CD4-positive, alpha-beta T cell treated with Interleukin-17A for 1 hour (primary cell): ENCODE results near the gene GJC1.
"Not testable (repeated sequence)": the region's sequence is repeated elsewhere in the genome, so short reads cannot be mapped to it uniquely, and the experiment has no call there.

ENCODE experiments used
- DNase-seq: peaks from one replicate; pipeline ENCODE4 v3.0.0-alpha.2; 2020

The GJC1 gene

DNA sequence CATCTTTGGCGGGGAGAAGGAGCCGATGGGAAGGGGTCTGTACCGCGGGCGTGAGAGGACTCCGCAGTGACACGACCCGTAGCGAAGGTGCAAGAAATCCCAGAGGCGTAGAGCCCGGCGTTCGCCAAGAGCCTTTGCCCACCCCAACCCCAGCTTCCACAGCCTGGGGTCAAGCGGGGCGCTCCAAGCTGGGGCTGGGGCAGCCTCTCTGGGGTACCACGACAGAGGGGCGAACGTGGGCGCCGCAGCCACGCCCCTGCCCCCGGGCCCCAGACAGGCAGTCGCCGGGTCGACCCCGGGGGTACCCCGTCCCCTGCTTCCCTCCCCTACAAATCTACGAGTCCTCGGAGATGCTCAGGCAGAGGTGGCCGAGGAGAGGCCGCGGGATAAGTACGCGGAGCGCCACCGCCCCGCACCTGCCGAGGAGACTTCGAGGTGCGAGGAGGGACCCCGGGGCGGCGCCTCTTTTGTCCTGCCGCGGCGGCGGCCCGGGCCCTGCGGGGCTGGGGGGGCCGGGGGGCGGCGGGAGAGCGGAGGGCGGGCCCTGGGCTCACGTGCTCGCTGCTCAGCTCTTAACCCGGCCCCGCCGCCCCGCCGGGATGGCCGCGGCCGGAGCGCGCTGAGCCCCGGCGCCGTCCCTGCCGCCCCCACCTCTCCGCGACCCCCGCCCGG, 71.5 kb downstream of the GJC1 start, which contains the start of gene ADAM11:
Gene ADAM11, plus strand, starts transcription at position 575 of the 672 bp plus-strand sequence. CDS start 212 bp downstream, outside the sequence.
- DNase-seq = no peak

DNA sequence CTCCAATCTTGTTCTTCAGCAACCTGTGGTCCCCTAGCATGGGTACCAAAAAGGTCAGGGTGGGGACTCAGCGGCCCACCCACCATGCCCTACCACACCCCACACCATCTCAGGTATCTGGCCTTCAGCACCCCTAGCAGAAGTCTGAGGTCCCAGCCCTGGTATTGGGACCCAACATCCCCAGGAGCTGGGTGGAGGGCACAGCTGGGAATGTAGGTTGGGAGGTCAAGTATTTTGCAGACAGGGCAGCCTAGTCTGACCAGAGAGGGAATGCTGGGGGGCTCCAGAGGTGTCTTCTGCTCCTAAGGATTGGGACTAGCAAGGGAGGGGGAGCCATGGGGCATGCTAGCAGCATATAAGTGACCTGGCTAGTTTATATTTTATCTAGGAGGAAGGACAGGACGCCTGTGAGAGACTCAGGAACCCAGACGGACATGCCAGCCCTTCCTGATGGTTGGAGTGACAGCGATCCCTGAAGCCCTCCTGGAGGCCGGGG, 72.1 kb downstream of the GJC1 start:
- DNase-seq = no peak

DNA sequence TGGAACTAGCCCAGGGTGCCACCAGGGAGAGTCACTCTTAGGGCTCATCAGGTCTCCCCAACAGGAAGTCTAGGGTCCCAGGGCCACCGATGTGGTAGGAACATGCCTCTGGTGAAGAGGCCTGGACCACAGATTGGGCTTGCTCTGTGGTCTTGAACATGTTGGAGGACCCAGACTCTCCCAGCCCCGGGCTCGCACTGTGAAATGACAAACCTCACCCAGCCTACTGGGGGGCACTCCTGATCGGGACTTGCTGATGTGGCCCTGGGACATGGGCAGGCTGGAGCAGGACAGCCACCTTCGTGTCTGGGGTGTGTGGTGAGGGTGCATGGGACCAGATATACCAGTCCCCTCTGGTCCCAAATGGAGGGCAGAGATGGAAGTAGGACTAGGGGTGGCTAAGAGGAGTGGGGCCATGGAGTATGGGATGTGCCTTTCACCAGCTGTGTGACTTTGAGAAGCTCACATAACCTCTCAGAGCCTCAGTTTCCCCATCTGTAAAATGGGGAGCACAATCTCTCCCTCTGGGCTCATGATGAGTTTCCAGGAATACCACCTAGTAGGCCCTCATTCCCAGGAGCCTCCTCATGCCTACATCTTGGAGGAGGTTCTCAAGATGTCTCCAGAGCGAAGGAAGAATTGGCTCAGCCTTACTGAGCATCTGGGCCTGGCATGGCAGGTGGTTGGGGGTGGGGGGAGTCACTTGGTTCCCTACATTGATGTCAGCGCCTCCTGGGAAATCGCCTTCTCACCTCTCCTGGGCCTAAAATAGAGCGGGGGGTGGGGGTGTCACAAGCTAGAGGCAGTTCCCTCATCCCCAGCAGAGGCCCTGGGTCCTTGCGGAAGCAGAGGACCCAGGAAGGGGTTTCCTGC, 72.8 kb downstream of the GJC1 start:
- no peak for DNase-seq

DNA sequence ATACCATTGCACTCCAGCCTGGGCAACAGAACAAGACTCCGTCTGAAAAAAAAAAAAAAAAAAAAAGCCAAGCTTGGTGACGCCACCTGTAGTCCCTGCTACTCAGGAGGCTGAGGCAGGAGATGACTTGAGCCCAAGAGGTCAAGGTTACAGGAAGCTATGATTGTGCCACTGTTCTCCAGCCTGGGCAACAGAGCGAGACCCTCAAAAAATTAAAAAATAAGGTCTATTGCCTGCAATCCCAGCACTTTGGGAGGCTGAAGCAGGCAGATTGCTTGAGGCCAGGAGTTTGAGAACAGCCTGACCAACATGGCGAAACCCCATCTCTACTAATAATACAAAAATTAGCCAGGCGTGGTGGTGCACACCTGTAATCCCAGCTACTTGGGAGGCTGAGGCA, 74.9 kb downstream of the GJC1 start:
- not testable (repeated sequence) for DNase-seq

DNA sequence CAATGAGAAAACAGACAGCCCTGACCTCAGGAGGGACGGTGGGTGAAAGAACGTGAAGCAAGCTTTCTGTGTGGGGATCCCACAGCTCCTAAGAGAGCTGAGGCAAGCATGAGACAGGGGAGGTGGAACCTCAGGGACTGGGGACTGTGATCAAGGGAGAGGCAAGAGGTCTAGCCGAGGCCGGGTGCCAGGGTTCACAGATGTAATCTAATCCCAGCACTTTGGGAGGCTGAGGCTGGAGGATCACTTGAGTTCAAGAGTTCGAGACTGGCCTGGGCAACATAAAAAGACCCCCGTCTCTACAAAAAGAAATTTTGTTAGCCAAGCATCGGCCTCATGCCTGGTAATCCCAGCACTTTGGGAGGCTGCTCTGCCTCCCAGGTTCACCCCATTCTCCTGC, 75.8 kb downstream of the GJC1 start:
- no peak for DNase-seq

DNA sequence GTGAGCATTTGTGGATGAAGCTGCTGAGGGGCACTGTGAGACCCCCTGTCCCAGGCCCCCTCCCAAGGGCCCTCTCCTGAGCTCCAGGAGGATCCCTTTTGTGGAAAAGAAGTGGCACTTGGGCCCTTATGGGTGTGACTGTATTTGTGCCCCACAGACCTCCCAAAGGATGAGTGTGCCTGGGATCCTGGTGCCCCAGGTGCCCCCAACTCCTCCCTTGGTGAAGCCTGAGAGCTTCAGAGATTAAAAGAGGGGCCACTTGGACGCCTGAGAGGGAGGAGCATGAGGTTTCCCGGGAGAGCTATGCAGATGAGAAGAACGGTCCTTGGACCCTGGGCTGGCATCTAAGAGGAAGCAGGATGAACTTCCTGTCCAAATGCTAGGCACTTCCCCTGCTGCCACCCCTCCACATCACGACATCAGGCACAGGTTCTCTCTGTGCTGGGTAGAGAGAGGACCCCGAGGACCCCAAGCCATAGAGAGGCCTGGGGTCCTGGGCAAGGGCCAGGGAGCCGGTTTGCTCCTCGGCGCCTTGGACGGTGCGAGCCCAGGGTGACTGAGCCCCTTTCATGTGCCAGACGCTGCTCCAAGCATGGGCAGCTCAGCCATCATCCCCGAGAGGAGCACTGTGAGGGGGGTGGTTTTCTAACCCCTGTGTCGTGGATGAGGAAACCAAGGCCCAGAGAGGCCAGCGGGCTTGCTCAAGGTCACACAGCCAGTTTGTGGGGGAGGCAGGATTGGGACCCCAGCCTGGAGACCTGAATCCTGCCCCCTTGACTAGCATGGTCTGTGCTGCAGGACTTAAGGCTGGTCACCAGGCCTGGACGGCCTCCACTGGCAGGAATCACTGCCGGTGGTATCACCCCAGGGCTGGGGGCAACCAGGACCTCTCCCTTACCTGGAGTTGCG, 76.9 kb downstream of the GJC1 start:
- no peak for DNase-seq

DNA sequence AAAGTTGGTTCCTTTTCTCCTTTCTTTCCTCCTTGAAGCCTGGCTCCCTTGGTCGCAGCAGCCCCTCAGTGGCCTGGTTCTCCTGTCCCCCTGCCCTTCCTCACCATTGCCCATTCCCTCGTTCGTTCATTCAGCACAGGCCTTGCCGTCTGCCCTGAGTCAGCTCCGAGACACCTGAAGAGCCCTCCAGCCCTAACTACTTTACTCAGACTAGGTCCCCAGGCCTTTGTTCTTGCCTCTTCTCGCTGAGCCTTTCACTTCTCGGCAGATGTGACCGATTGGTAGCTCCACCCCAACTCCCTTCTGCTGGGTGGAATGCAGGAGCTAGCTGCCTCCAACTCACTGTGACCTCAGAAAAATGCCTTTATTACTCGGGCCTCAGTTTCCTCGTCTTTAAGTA, 78.3 kb downstream of the GJC1 start:
- DNase-seq = no peak

DNA sequence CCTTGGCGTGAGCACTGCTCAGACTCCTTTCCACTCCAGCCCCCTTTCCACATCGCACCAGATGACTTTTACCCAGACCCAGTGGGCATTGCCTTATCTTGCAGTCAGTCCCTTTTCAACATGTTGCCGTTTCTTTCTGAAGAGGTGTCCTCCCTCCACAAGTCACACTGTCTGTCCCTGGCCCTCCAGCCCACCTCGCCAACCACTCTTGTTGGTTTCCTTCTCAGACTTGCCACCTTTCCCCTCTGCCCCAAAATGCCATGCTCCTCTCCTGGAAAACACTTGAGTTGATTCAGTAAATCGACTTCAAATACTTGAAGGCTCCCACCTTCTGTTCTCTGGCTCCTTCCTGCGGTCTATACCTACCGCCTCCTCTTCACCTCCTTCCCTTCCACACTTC, 78.8 kb downstream of the GJC1 start:
- no peak for DNase-seq

DNA sequence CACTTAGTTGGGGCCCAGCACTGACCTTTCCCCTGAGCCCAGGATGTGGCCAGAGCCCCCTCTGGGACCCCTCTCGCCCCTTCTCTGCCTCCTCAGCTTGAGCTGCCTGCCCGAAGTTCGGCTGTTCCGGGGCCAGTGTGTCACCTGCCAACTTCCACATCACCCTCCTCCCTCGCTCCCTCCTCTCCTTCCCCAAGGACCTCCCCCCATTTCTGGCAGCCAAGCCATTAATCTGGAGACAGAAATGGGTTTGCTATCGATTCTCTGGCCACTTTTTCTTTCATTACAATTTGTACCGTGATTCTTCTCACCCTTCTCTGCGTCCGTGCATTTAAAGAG, 80.1 kb downstream of the GJC1 start:
- no peak for DNase-seq

DNA sequence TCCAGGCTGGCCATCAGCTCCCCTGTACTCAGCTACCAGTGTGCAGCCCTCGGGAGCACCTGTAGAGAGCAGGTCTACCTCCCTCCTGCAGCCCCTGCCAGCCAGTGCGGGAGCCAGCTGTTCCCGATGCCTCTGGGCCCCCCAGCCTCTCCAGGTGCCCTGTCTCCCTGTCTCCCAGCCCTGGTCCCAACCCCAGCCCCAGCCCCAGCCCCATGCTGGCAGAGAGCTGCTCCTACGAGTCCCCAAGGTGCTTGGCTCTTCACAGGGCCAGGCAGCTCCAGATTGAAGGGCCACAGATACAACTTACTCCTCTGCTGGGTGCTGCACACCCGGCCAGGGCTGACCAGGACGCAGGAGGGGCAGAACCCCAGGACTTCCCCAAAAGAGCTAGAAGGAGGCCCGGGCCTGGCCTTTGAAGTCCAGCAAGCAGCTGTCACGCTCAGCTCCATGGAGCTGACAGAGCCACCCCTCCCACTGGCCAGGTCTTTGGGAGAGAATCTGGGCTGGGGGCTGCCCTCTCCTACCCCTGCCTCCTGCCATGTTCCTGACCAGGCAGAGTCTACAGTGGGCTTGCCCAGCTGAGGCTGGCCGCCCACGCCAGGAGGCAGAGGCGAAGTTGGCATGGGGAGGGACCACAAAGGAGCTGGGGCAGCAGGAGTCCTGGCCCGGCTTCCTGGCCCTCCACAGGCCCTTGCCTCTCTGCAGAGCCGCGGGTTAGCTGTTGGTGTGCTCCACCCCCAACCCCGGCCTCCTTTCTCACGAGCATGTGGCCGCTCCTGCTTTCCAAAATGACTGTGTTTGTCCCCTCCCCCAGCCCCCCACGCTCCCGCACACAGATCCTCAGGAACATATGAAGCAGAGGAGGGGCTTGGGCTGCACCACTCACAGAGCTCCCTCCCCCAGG, 80.8 kb downstream of the GJC1 start:
- DNase-seq = no peak
